ENCODE data around the gene UBR3. TPM values are rescaled to one million over a fixed set of nuclear protein-coding genes. Genes with fewer than 3 reads are reported as not detected.
"Not testable (repeated sequence)": the region's sequence is repeated elsewhere in the genome, so short reads cannot be mapped to it uniquely, and the experiment has no call there.

Gene UBR3
- total RNA-seq, 2 experiments from 2014 or later: 11.6 to 21.0 TPM

- BruUV-seq (replicated peaks): no TSS peak
- no peaks in the 10 kb centered on the region for H3K9me3 ChIP-seq (ENCODE audit: low read length)
- CTCF ChIA-PET (ENCODE audit: unreplicated experiment): no interaction called here
These were observed 118.8 kb downstream of the UBR3 start for GRCh38 chr2:169946092-169946491.

GRCh38 chr2:169946546-169946945 is 119.3 kb downstream of the UBR3 start:
- H3K9me3 ChIP-seq (ENCODE audit: low read length): no peaks in the 10 kb centered on the region
- H3K4me3 ChIP-seq (ENCODE audit: low read depth, low read length, poor library complexity, severe bottlenecking): no peak overlapping the region
- H3K79me2 ChIP-seq (ENCODE audit: insufficient read depth, low read depth, low read length): no peaks in the 10 kb centered on the region
- ChIA-PET CTCF (ENCODE audit: unreplicated experiment) (no interaction called here), POLR2A (interaction anchor here (1.3 kb wide), 1 partner anchor 88 kb away, joined by 3 read pairs; no protein-coding TSS in a partner anchor)
- no peak overlapping the region for H3K4me2 ChIP-seq (ENCODE audit: low read length)
- DNase-seq (ENCODE audit: low spot score): no peak
- H2AFZ ChIP-seq (ENCODE audit: low read length): no peak overlapping the region
- H3K36me3 ChIP-seq (ENCODE audit: insufficient read depth, low read length): 0 out of 2 replicates have a peak, but pooled peaks cover 7% of the 10 kb centered on the region
- no peaks in the 10 kb centered on the region; the same call in 1 of the 2 replicates for H4K20me1 ChIP-seq (ENCODE audit: insufficient read depth, low read length)
- TF ChIP-seq EZH2phosphoT487 (IDR thresholded peaks at IDR 0.05; ENCODE audit: borderline replicate concordance, low read depth, low read length) (no peak), CTCF (conservative IDR thresholded peaks at IDR 0.05; ENCODE audit: low read length) (no peak)
- no TSS peak for BruUV-seq (replicated peaks)
- no peak overlapping the region for H3K27ac ChIP-seq (ENCODE audit: low read depth, low read length, poor library complexity, severe bottlenecking)
- no peaks in the 10 kb centered on the region for H3K9me2 ChIP-seq (ENCODE audit: insufficient read depth, low read length)
- no peaks in the 10 kb centered on the region for H3K4me1 ChIP-seq (ENCODE audit: insufficient read depth, low read length, poor library complexity, severe bottlenecking)
- intact Hi-C loops (cut with micrococcal nuclease; ENCODE audit: unreplicated experiment): no loop called here

More at GRCh38 chr2:169946092-169946491, 118.8 kb downstream of the UBR3 start:
- TF ChIP-seq EZH2phosphoT487 (IDR thresholded peaks at IDR 0.05; ENCODE audit: borderline replicate concordance, low read depth, low read length): no peak
- no peak for TF ChIP-seq CTCF (conservative IDR thresholded peaks at IDR 0.05; ENCODE audit: low read length)
- no peaks in the 10 kb centered on the region for H3K9me2 ChIP-seq (ENCODE audit: insufficient read depth, low read length)
- no peaks in the 10 kb centered on the region for H3K4me1 ChIP-seq (ENCODE audit: insufficient read depth, low read length, poor library complexity, severe bottlenecking)
- no peaks in the 10 kb centered on the region for H3K79me2 ChIP-seq (ENCODE audit: insufficient read depth, low read depth, low read length)
- H4K20me1 ChIP-seq (ENCODE audit: insufficient read depth, low read length): no peaks in the 10 kb centered on the region
- H3K4me3 ChIP-seq (ENCODE audit: low read depth, low read length, poor library complexity, severe bottlenecking): no peak overlapping the region
- POLR2A ChIA-PET: no interaction called here
- no peak for DNase-seq (ENCODE audit: low spot score)
- intact Hi-C loops (cut with micrococcal nuclease; ENCODE audit: unreplicated experiment): no loop called here
- no peak overlapping the region for H3K27ac ChIP-seq (ENCODE audit: low read depth, low read length, poor library complexity, severe bottlenecking)
- 0 out of 2 replicates have a peak, but pooled peaks cover 7% of the 10 kb centered on the region for H3K36me3 ChIP-seq (ENCODE audit: insufficient read depth, low read length)
- H3K4me2 ChIP-seq (ENCODE audit: low read length): no peak overlapping the region
- no peak overlapping the region for H2AFZ ChIP-seq (ENCODE audit: low read length)

- Histone ChIP-seq H3K36me3 (ENCODE audit: insufficient read depth, low read length) (no peaks in the 10 kb centered on the region), H3K4me3 (ENCODE audit: low read depth, low read length, poor library complexity, severe bottlenecking) (no peak overlapping the region), H2AFZ (ENCODE audit: low read length) (no peak overlapping the region), H3K27ac (ENCODE audit: low read depth, low read length, poor library complexity, severe bottlenecking) (no peak overlapping the region), H4K20me1 (ENCODE audit: insufficient read depth, low read length) (no peaks in the 10 kb centered on the region; the same call in 1 of the 2 replicates), H3K79me2 (ENCODE audit: insufficient read depth, low read depth, low read length) (no peaks in the 10 kb centered on the region), H3K9me2 (ENCODE audit: insufficient read depth, low read length) (no peaks in the 10 kb centered on the region), H3K4me2 (ENCODE audit: low read length) (no peak overlapping the region), H3K4me1 (ENCODE audit: insufficient read depth, low read length, poor library complexity, severe bottlenecking) (no peaks in the 10 kb centered on the region), H3K9me3 (ENCODE audit: low read length) (no peaks in the 10 kb centered on the region)
- CTCF ChIA-PET (ENCODE audit: unreplicated experiment): no interaction called here
- POLR2A ChIA-PET: no interaction called here
- TF ChIP-seq CTCF (conservative IDR thresholded peaks at IDR 0.05; ENCODE audit: low read length) (no peak), EZH2phosphoT487 (IDR thresholded peaks at IDR 0.05; ENCODE audit: borderline replicate concordance, low read depth, low read length) (no peak)
- intact Hi-C loops (cut with micrococcal nuclease; ENCODE audit: unreplicated experiment): no loop called here
- DNase-seq (ENCODE audit: low spot score): no peak
- no TSS peak for BruUV-seq (replicated peaks)
These were observed 128.7 kb downstream of the UBR3 start for GRCh38 chr2:169955940-169956339.

GRCh38 chr2:169957219-169957618 is 130.0 kb downstream of the UBR3 start:
- H3K9me3 ChIP-seq (ENCODE audit: low read length); H2AFZ ChIP-seq (ENCODE audit: low read length); H3K79me2 ChIP-seq (ENCODE audit: insufficient read depth, low read depth, low read length); H3K9me2 ChIP-seq (ENCODE audit: insufficient read depth, low read length); H3K36me3 ChIP-seq (ENCODE audit: insufficient read depth, low read length); H3K27ac ChIP-seq (ENCODE audit: low read depth, low read length, poor library complexity, severe bottlenecking); POLR2A ChIA-PET; intact Hi-C loops (cut with micrococcal nuclease; ENCODE audit: unreplicated experiment); DNase-seq (ENCODE audit: low spot score); BruUV-seq (replicated peaks); H4K20me1 ChIP-seq (ENCODE audit: insufficient read depth, low read length); H3K4me2 ChIP-seq (ENCODE audit: low read length); H3K4me1 ChIP-seq (ENCODE audit: insufficient read depth, low read length, poor library complexity, severe bottlenecking); CTCF ChIA-PET (ENCODE audit: unreplicated experiment); H3K4me3 ChIP-seq (ENCODE audit: low read depth, low read length, poor library complexity, severe bottlenecking): not testable (repeated sequence)

All from OCI-LY7 (cell line).